Kidney capillary endothelial cell (primary cell): ENCODE results near the gene OR2L3.
"Not testable (repeated sequence)": the region's sequence is repeated elsewhere in the genome, so short reads cannot be mapped to it uniquely, and the experiment has no call there.

ENCODE experiments used
- DNase-seq: peaks from one replicate; pipeline ENCODE4 v3.0.0-alpha.2; 2018; ENCODE audit warnings: low spot score

Gene OR2L3, protein sequence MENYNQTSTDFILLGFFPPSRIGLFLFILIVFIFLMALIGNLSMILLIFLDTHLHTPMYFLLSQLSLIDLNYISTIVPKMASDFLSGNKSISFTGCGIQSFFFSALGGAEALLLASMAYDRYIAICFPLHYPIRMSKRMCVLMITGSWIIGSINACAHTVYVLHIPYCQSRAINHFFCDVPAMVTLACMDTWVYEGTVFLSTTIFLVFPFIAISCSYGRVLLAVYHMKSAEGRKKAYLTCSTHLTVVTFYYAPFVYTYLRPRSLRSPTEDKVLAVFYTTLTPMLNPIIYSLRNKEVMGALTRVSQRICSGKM

DNA sequence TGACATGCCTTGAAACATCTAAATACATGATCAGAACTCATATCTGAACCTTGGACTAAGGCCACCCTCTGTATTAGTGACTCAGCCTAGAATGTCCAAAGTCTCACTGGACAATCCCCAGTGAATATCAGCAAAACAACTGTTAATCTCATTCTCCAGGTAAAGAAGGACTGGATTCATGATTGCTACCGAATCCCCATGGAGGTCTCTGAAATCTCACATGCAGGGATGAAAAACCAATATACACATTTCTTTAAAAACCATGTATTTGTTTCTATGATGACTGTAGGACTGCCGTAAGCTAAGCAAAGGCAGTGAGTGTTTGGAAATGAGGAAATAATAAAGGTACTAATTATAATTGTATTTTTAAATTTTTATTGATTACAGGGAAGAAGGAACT lies at the start of gene OR2L3:
TSS of gene OR2L3 (plus strand) at position 301 of the 400 bp plus-strand sequence. CDS start 13,846 bp downstream, outside the sequence.
- DNase-seq: no peak

GRCh38 chr1:247998811-247999210 lies 47.8 kb upstream of the OR2L3 start:
- no peak for DNase-seq

DNA sequence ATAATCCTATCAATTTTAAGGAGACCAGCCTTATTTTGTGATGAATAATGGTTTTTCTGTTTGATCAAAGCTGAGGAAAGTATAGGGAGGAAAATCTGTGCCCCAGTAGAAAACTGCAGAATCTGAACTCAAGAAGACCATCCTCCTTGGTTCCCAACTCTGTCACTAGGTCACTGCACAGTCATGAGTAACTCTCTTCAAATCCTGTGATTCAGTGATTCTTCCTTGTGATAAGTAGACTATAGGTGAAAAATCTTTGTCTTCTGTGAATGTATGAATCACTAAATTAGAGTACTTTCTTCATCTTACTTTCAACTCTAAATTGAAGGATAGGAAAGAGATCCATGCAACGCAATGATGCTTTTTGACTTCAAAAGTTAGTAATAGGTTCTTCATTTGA lies 46.5 kb upstream of the OR2L3 start:
- DNase-seq: no peak

- no peak for DNase-seq
These were observed 38.9 kb upstream of the OR2L3 start for GRCh38 chr1:248007778-248008177.

- DNase-seq: no peak
These were observed 37.0 kb upstream of the OR2L3 start for GRCh38 chr1:248009681-248010080.

DNA sequence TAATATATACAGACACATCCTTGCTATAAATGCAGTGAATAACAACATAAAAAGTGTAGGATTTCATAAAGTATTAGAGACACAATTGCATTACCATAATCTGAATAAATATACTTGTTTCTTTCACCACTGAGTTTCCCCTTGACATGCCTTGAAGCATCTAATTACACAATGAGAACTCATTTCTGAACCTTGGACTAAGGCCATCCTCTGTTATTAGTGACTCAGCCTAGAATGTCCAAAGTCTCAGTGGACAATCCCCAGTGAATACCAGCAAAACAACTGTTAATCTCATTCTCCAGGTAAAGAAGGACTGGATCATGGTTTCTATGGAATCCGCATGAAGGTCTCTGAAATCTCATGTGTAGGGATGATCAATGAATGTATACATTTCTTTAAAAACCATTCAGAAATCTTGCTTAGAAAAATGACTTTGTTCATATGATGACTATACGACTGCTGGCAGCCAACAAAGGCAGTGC lies 33.4 kb upstream of the OR2L3 start, which contains the start of gene OR2L5:
TSS of gene OR2L5 (plus strand) at position 432 of the 482 bp plus-strand sequence. CDS start 8,288 bp downstream, outside the sequence.
- no peak for DNase-seq

DNA sequence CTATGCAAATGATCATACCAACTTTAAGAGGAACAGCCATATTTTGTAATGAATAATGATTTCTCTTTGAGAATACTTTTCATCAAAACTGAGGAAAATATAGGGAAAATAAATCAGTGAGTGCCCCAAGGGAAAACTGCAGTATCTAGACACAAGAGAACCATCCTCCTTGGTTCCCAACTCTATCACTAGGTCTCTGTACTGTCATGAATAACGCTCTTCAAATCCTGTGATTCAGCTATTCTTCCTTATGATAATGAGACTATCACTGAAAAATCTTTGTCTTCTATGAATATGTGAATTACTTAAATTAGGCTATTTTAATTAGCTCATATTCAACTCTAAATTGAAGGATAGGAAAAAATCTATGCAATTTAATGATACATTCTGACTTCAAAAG lies 30.8 kb upstream of the OR2L3 start:
- DNase-seq: no peak

DNA sequence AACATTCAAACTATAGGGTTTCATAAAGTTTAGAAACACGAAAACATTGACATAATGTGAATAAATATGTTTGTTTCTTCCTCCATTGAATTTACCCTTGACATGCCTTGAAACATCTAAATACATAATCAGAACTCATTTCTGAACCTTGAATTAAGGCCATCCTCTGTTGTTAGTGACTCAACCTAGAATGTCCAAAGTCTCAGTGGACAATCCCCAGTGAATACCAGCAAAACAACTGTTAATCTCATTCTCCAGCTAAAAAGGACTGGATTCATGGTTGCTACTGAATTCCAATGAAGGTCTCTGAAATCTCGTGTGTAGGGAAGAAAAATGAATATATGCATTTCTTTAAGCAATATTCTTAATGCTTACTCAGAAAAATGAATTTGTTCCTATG lies 16.9 kb upstream of the OR2L3 start, which contains the start of gene OR2L2:
TSS of gene OR2L2 (plus strand) at position 301 of the 400 bp plus-strand sequence. CDS start 8,198 bp downstream, outside the sequence.
- DNase-seq: no peak

GRCh38 chr1:248045209-248045608 lies 1.4 kb upstream of the OR2L3 start:
- DNase-seq: no peak

DNA sequence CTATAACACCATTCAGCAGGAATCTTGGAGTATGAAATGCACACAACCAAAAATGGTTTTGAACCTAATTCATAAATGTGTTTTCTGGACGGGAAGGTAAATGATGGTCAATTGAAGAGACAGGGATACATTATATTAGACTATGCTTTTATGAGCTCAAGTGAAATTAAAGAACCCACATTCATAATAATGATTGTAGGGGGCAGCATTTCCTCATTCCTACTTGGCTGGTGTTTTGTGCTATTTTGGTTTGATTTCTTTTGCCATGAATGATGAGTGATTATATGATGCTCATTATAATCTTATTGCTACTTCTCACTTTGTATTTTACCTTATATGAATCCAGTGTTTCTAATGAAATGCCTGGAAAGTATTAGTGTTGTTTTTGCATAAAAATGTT lies 372 bp downstream of the OR2L3 start:
- no peak for DNase-seq

DNA sequence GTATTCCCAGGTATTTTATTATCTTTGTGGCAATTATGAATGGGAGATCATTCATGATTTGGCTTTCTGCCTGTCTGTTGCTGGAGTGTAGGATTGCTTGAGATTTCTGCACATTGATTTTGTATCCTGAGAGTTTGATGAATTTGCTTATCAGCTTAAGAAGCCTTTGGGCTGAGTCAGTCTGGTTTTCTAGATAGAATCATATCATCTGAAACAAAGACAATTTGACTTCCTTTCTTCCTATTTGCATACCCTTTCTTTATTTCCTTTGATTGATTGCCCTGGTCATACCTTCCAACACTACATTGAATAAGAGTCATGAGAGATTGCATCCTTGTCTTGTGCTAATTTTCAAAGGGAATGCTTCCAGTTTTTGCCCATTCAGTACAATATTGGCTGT lies 8.0 kb downstream of the OR2L3 start:
- DNase-seq: no peak

DNA sequence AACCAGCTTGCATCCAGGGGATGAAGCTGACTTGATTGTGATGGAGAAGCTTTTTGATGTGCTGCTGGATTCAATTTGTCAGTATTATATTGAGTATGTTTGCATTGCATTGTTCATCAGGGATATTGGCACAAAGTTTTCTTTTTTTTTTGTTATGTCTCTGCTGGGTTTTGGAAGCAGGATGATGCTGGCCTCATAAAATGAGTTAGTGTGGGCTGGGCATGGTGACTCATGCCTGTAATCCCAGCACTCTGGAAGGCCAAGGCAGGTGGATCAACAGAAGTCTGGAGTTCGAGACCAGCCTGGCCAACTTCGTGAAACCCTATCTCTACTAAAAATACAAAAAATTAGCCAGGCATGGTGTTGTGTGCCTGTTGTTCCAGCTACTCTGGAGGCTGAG lies 8.6 kb downstream of the OR2L3 start:
- no peak for DNase-seq

- DNase-seq: no peak
These were observed 18.4 kb downstream of the OR2L3 start for GRCh38 chr1:248065071-248065470.

GRCh38 chr1:248065604-248066003 lies 19.0 kb downstream of the OR2L3 start:
- no peak for DNase-seq

DNA sequence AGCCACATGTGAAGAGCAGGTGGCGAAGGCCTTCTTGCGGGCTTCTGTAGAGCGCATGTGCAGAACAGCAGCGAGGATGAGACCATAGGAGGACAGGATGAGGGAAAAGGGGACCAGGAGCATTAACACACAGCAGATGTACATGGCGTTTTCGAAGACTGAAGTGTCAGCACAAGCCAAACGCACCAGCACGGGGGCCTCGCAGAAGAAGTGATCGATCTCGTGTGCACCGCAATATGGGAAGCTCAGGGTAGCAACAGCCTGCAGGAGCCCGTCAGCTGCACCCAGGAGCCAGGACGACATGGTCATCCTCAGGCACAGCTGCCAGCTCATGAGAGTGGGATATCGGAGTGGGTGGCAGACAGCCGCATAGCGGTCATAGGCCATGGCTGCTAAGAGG lies 37.2 kb downstream of the OR2L3 start:
- not testable (repeated sequence) for DNase-seq

GRCh38 chr1:248094884-248095283 lies 48.2 kb downstream of the OR2L3 start, which contains the start of gene OR2L13:
OR2L13 (plus strand) TSS chr1:248095184; CDS start chr1:248099376, 4,192 bp downstream.
- no peak for DNase-seq

DNA sequence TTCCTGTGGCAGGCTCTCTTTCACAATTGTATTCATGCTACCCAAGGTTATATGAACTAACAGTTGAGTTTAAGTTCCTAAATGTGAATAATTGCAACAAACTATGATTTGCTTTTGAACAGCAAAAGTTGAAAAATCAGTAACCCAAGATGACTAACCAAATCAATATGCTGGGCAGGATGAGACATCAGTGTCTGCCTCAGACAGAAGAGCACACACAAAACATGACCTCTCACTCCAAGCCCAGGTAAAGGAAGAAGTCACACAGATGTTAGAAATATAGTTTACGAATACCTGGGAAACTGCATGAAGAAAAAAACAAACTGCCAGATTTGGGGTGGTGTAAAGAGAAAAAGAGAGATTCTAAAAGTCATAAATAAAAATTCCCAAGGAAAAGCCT lies 51.9 kb downstream of the OR2L3 start:
- DNase-seq: no peak

DNA sequence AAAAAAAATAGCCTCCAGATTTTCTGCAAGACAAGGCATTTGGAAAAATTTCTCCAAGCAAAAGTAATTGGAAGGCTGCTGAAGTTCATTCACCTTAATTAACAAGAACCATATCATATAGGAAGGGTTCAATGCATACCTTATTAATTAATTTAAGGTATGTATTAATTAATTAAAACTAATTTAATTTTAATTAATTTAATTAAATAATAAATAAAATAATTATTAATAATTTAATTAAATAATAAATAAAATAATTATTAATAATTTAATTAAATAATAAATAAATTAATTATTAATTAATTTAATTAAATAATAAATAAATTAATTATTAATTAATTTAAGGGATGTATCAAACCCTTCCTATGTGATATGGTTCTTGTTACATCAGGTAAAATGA lies 56.2 kb downstream of the OR2L3 start:
- DNase-seq: no peak

DNA sequence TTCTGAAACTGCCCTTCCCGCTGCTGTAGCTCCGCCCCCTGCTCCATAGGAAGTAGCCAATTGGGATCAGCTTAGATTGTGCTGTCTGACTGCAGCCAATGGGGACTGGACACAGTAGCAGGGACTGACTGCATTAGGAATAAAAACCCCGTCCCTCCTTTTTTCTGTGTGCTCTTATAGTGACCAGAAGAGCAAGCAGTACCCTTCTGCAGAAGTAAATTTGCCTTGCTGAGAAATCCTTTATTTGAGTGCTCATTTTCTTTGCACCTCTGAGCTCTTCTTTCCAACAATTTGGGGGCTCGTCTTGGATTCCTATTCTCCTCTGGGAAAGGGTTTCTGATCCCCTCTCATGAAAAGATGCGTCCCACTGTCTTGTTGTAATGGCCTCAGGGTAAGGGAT lies 64.5 kb downstream of the OR2L3 start:
- DNase-seq: no peak
